Astrocyte of the hippocampus (primary cell): Measurements from ENCODE around the gene G6PC3.
"Not testable (repeated sequence)": the region's sequence is repeated elsewhere in the genome, so short reads cannot be mapped to it uniquely, and the experiment has no call there.

Source experiments
- DNase-seq: peaks from one replicate; pipeline ENCODE4 v3.0.0; 2011; ENCODE audit warnings: low read depth, low spot score

Gene G6PC3

DNA sequence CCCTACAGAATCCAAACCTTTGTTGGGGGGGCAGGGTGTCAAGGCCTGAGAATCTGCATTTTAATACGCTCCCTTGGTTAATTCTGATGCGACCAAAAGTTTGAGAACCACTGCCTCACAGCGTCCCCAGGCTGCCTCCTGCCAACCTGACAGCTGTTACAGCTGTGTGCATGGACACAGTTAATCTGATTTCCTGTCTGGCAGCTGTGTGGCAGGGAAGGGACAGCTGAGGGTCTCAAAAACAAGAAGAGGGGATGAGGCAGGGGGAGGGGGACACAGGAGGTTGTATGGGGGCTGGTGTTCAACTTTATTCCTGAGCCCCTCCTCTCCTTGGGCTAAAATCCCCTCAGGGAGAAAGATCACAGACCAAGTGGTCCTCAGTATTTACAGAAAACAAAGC lies 35.4 kb downstream of the G6PC3 start:
- no peak for DNase-seq

DNA sequence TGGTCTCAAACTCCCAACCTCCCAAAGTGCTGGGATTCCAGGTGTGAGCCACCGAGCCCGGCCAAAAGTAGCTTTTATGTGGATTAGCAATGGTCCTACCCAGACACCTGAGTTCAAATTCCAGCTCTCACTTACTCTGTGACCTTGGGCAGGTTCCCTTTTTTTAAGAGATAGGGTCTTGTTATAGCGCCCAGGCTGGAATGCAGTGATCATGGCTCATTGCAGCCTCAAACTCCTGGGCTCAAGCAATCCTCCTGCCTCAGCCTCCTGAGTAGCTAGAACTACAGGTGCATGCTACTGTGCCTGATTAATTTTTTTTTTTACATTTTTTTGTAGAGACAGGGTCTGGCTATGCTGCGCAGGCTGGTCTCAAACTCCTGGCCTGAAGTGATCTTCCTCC lies 36.3 kb downstream of the G6PC3 start:
- DNase-seq = no peak

DNA sequence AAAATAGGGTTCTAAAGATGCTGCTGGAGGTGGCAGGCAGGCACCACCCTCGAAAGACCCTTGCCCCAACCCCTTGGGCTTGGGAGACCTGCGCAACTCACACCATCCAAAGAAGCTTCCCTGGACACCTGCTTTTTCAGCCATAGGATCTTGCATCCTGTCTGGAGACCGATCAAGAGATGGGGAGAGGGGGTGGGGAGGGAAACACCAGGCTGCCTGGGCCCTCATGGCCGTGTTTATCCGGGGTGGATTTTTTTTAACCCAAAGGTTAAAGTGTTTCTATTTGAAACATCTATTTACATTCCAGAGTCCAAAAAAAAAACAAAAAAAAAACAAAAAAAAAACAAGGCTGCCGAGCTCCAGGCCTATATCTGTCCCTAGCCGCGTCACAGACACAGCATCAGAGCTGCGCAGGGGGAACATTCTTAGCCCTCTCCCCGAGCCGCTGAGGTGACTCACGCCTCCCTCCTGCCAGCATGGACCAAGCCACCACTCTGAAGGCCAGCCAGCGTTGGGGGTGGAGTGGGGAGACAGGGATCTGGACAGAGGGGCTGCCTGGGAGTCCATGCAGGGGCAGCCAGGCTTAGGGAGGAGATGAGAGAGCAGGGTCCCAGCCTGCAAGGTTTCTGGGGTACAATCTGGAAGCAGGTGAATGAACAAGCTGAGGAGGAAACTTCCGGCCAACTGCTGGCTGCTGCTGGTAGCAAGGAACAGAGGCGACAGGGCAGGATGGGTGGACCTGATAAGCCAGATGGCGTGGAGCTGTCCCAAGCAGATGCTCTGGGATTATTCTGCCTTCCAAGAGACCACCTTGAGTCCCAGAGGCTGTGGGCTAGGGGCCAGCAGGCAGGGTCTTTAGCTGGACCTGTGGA lies 38.1 kb downstream of the G6PC3 start:
- DNase-seq = peak; percentile 99

DNA sequence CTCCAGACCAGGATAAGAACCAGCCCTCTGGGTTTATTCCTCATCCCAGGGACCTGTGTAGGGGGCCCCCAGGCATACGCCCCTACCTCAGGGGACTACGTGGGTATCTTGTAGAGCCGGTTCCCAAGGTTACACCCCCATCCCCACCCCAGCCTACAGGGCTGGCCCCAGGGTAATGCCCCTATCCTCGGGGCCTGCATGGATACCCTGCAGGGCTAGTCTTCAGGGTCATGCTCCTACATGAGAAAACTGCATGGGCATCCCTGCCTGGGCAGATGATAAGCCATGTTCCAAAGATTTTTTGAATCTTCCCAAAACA lies 38.7 kb downstream of the G6PC3 start:
- DNase-seq = no peak

DNA sequence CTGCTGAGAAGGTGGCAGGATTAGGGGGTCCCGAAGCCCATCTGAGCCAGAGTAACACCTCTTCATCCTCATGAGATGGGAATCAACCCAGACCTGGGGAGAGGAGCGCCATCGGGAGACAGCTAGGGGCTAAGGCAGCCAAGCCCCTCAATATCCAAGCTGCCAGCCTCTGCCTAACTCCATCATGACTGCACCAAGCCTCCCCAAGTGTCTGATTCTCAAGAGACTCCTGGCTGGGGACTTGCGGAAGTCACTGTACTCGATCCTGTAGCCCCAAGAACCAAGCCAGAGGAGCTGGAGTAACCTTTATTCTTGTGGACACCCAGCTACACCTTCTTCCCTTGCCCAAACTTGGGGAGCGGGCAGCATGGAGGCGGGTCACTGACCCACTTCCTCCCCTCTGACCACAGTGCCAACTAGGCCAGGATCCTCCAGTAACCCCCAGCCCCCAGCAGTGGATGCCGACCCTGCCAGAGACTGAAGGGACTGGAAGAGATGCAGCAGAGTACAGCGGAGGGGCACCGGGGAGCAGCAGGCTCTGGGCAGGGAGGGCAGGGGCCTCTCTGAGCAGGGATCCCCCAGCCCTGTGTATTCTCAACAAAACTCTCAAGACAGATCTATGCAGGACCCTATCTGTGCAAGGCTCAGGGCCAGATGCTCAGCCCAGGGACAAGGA lies 39.6 kb downstream of the G6PC3 start:
- DNase-seq = no peak

DNA sequence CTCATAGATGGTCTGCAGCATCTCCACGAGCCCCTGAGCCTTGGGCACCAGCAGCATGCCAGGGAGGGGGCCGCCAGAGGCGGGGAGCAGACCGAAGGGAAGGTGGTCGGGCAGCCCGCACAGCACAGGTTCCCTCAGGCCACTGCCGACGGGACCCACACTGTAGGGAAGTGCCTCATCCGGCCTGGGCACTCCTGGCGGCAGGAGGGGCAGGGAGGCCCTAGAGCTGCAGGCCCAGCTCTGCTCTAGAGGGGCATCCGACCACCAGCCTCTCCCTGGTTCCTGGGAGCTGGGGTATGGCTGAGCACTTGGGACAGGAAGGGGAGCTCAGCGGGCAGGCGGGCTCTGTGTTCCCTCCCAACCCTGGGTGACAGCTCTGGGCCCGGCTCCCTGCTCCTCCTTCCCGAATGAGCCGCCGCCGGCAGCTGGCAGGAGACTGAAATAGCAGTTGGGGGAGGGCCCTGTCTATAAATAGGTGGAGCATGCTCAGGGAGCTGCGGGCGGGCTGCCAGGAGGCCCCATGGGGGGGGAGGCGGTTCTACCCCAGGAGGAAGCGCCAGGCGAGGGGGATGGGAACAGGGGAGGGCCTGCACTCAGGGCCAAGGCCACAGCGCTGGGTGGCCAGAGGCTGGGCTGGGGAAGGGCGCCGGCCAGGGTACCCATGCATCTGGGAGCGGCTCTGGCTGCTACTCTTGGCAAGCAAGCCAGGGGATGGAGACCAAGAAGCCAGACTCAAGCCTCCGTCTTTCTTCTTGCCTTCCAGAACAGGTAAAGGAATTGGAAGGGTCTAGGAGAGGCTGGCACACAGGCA lies 40.5 kb downstream of the G6PC3 start:
- DNase-seq = peak; percentile 95

DNA sequence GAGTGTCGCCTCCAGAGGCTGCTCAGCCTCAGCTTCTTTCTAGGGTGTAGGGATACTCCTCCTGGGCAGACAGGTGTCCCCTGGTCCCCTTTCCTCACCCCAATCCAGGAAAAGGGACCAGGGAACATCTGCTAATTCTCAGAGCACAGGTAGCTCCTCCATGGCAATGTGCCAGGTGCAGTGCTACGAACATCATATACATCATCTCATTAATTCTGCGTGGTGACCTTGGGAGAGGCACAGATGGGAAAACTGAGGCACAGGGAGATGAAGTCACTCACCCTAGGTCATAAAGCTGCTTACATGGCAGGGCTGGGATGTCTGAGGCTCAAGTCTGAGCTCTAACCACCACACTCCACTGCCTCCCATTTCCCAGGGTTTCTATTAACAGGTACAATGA lies 41.2 kb downstream of the G6PC3 start:
- DNase-seq = no peak

DNA sequence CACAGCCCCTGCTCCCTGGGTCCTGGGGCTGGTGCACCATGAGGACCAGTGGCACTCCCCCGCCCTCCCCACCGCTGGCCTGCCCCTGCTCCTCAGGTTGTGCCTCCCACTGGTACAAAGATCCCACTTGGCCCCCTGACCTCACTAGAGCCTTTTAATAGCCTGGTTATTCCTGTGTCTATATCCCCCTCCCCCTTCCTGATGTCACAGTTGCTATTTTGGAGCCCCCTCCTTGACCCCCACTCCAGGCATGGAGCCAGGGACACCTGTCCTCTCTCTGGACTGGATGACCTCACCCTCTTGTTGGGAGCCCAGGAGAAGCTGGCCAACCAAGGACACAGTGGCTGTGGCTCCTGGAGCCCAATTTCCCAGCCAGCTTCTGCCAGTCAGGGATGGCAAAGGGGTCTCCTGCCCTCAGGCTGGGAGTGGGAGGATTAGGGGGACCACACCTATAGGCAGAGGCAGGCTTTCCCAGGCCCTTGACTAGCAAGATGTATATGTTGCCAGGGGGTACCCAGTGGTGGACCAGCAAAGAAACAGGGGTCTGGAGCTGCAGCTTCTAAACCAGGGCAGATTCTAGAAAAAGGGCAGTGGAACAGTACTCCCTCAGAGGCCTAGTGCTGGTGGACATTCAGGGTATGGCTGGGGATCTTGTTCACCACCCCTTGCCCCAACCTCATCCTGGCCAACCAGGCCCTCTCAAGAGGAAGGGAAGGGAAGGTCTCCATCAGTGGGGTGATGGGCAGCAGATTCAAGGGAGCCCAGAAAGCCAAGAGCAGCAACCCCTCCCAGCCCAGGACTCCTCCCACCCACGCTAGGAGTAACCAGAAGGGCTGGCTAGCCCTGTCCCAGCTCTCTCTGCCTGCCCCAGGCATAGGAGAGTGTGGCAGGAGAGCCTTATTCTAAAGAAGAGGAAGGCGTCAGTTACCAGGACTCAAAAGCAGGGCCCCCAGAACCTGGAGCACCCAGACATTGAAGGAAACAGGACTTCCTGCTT lies 42.0 kb downstream of the G6PC3 start:
- no peak for DNase-seq

DNA sequence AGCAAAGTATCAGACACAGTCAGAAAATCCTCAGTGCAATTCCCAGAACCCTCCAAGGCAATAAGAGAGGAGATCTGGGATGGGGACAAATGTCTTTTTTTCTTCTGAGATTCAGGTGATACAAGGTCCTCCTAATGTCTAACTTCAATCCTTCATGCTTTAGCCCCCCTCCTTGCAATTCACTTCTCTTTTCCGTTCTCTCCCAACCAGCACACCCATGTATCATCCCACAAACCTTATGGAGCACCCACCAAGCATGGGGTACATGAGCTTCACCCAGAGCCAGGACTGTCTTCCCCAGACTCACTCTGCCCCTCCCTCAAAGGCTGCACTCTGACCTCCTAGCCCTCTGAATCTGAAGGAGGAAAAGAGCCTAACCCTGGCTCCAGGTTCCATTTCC lies 42.8 kb downstream of the G6PC3 start:
- DNase-seq = no peak

DNA sequence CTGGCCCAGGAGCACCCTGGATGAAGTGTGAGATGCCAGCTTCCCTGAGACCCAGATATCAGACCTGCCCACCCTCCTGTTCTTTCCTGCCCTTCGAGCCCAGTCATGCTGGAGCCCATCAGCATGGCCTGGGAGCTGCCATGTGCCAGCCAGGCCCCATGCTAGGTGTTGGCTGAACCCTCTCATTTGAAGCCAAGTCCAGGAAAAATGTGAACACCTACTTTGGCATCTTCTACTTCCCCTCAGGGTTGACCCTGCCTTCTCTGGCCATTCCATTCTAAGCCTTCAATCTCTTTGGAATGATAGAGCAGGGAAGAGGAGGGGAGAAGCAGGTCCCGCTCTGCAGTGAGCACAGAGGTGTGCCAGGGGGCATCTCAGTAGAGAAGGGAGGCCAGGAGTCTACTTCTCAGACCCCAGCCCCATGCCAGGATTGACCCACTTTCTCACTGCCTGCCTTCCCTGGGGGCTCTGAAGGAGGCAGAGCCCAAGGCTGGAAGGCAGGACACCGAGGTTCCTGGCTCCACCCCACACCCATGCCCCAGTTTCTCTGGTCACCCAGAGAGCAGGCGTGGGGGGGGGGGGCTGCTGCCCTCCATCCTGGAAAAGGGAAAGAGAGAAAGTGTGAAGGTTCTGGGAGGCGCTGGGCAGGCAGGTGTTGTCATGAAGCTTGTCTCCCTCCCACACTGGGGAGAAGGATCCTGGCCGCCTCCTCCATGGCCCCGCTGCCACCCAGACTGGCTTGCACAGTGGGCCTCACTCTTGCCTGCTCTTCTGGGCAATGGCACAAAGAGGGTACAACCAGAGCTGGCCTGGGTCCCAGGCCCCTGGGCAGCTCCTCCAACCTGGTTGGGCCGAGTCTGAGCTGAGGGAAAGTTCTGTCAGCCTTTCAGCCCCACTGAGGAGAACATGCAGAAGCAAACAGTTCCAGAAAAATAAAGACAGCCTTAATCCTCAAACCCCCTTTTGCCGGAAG lies 43.6 kb downstream of the G6PC3 start:
- DNase-seq = no peak

DNA sequence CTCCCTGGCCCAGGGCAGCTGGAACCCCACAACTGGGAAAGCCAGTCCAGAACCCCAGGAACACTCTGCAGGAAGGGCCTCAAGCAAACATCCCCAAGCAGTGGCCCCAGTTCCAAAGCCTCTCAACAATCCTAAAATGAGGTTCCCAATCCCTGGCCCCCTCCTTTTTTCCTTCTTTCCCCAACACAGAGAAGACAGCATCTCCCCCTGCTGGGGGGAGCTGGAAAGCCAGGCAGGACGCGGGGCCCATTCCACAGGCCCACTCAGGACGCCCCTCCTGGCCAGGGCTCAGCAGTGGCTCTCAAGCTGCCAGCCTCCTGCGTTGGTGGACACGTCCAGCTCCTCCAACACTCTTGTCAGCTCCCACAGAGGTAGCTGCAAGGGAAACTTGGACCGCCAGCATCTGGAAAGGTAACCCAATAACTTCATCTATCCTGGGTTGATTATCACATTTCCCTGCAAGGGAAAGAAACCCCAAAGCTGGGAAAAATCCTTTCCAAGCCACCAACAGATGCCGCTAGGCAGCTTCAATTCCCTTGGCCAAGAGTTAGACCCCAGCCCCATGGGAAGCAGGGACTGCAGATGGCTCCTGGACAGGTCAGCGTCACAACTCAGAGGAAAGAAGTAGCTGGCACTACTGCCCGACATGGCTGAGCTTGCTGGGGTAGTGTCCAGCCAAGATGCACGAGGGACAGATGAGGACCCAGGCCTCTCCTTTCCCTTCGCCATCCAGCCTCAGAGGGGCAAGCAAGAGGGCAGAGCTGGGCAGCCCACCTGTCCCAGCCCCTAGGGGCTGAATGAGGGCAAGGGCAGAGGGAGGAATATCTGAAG lies 45.3 kb downstream of the G6PC3 start:
- DNase-seq = peak; percentile 76

DNA sequence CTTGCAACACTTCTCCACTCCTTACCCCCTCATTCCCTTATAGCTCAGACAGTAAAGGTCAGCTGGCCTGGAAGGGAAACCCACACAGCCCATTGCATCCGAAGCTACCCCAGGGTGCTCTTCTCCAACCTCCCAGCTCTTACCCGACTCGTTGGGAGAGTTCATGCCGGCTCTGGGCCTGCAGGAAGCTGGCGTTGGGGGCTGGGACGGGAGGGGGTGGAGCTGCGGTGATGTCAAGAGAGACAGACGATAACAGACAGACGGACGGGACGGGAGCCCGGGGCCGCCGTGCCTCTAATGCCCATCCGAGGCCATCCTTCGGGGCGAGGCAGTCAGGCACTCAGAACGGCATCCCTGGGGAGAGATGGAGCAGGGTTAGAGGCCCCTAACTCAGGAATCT lies 46.8 kb downstream of the G6PC3 start:
- DNase-seq = no peak

DNA sequence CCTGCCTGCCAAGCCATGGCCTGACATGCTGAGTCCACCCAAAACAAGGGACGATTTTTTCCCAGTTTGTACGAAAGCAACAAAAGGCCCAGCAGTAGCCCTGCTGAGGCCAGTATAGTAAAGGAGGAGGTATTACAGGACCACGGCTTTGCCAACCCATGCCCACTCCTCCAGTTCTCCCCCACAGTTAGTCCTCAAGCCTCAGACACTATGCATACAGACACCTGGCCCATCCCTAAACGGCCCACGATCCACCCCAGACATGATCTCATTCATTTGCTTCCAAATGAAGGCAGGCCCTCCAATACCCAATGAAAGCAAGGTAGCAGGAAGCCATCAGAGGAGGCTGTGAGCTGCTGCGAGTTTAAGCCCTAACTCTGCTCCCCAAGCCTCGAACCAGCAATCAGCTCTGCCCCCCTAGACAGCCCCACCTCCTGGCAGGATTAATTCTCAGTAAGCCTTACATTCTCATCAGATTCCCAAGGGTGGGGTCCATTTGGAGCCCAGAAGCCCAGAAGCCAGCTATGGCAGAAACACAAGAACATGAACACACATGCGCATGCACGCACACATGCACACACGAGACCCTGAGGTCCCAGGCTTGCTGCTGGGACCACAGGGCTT lies 48.0 kb downstream of the G6PC3 start:
- DNase-seq = no peak

DNA sequence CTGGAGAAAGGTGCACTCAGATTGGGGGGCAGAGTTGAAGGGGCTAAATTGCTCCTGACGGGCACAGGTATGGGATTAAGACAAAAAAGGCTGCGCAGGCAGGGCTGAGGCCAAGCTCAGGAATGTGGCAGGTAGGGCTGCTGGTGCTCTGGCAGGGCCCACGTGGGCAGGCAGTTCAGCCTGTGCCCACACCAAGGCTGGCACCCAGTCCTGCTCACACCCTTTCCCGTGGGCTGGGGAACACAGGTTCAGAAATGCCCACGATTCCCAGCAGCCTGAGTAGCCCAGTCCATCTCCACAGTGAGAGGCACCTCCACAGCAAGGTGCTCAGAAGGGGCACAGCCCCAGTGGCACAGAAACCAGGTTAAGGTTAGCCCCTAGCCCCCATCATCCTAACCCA lies 48.5 kb downstream of the G6PC3 start:
- DNase-seq = no peak

DNA sequence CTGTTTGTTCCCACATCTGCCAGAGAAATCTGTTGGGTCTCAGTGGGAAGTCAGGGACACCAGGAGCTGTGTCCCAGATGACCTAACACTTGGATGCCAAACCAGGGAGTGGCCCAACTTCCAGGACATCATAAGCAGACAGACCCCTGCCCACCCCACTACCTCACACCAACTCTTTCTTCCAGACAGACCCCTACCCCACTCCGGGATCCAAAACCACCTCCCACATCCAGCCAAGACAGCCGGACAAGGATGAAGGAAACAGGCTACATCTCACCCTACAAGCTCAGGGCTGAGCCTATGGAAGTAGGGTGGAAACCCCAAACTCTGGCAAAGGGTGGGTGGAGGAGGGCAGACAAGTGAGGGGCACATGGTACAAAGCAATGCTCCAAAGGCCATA lies 49.3 kb downstream of the G6PC3 start:
- no peak for DNase-seq

DNA sequence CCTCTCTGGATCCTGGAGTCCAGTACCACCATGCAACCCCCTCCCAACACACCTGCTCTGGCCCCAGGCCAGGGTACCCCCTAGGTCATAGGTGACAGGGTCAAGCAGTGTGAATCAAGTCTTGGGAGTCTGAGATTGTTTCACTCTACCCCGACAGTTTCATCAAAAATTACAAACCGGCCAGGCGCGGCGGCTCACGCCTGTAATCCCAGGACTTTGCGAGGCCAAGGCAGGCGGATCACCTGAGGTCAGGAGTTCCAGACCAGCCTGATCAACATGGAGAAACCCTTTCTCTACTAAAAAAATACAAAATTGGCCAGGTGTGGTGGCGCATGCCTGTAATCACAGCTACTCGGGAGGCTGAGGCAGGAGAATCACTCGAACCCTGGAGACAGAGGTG lies 49.7 kb downstream of the G6PC3 start:
- DNase-seq = not testable (repeated sequence)

DNA sequence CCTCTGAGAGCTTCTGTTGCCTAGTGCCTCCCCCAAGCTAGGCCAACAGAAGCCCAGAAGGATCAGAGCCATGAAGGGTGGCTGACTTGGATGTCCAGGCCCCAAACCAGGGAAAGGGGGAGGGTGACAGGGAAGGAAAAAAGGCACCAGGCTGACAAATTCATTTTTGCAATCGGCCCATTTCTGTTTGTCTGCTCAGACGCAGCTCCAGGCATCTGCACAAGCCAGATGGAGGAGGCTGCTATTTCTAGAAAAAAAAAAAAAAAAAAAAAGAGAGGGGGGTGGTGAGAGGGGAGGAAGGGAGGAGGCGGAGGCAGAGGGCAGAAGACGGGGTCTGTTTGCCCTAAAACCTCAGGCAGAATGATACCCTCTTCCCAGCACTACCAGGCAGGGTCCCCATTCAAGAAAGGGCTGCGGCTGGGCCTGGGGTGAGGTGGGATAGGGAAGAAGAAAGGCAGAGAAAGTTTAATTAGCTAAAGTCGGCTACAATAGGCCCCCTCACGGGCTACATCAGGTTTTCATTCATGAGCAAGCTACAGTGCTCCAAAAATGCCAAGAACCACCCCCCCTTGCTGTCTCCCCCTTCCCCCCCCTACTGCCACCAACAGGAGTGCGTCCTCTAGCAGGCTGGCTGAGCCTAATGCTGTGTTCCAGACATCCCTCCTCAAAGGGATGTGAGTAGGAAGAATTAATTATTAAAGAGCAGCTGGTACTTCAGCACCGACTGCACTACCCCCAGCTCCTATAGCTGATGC lies 50.5 kb downstream of the G6PC3 start:
- no peak for DNase-seq
